Epidermal melanocyte (primary cell): ENCODE data around the gene LRMDA.

Experiments
- DNase-seq: peaks from one replicate; pipeline ENCODE4 v3.0.0; 2011; ENCODE audit warnings: low spot score; ENCODE audit not compliant: insufficient read length

The LRMDA gene

GRCh38 chr10:75978213-75978612, 546.8 kb downstream of the LRMDA start:
- DNase-seq, result no peak

DNA sequence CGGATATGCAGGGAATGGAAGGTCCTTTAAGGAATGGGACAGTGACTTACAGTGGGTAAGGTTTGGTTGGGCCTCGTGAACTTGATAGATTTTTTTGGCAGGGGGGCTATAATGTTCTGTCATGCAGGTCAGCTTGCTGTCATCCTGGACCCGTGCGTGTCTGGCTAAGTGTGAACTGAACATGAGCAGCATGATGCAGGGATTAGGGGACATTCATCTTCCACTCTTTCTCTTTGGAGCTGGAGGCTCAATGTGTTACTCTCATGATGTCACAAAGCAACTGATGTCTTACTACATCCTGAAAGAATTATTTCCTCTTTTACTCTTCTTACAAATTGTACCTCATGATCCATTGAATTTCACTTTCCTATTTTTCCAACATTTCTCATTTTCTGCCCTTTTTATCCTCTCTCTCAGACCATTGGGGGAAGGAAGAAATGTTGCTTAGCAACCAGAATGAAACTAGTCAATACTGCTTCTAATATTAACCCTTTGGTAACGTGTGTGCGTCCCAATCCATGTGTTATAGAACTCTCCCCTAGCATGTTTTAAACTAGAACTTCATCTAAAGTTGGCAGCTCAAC, 549.1 kb downstream of the LRMDA start:
- no peak for DNase-seq

DNA sequence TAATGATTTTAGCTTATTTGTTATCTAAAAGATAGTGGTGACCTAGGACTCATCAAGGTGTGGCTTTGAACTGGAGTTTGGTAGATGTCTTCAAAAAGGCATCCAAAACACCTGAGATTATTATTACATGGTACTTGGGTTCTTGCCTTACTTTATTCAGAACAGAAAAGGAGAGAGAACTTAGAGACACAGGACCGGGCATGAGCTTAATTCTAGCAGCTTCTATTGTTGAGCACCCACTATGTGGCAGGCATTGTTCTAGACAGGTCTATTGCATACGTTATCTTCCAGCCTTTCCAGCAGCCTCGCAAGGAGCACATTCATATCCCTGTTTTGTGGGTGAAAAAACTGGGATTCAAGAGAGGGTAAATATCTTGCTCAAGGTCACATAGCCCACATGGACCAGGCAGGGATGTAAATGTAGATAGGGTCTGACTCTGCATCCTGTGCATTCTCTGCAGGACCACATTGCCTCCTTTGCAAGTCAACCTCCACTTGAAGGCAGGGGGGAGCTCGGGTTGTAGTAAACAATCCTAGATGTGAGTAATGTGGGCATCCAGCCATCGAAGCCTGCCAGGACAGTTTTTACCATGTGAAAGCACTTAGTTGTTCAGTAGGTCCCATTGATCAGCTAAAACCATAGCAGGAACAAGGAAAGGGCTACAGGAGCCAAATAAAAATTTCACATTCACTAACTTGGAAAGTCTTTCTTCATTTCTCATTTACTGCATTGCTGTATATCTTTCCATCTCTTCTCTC, 551.4 kb downstream of the LRMDA start:
- peak; percentile 31 for DNase-seq

GRCh38 chr10:75984067-75984466, 552.6 kb downstream of the LRMDA start:
- DNase-seq, result no peak

- DNase-seq, result no peak
Observed at GRCh38 chr10:75987616-75988015, 556.2 kb downstream of the LRMDA start.

- DNase-seq, result no peak
Observed at GRCh38 chr10:75994357-75995040, 563.1 kb downstream of the LRMDA start.

- DNase-seq, result no peak
Observed at GRCh38 chr10:75995041-75995430, 563.6 kb downstream of the LRMDA start.

DNA sequence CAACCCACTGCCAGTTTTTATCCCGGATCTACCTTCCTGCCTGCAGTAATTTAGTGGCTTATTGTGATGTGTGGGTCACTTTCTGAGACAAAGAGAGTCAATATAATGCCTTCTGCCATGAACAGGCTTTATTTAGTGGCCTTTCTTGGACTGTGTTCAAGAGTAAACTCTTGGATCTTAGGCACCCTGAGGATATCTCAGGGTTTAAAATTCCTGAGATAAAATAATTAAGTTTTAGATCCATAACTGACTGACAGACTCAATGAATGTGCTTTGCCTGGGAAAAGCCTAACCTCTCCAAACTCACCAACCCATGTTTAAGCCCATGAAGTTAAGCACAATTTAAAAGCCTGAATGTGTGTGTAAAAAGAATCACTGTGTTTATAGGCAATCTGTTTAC, 564.3 kb downstream of the LRMDA start:
- no peak for DNase-seq

DNA sequence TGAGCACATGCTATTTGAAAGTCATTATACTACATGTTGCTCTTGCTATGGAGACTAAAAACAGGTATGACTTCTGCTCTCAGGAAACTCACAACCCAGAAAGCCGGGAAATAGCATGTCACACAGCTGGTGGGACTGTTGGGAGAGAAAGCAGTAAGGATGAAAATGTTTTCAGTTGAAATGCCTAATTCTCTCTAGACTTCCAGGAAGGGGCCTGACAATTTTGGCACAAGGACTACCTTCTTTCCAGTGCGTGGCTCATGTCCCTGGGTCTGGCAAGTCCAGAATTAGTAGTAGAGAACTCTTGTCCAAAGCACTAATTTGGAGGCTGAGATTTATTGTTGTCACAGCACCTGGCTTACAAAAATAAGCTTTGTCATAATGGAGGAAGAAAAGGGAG, 567.6 kb downstream of the LRMDA start:
- DNase-seq, result no peak

DNA sequence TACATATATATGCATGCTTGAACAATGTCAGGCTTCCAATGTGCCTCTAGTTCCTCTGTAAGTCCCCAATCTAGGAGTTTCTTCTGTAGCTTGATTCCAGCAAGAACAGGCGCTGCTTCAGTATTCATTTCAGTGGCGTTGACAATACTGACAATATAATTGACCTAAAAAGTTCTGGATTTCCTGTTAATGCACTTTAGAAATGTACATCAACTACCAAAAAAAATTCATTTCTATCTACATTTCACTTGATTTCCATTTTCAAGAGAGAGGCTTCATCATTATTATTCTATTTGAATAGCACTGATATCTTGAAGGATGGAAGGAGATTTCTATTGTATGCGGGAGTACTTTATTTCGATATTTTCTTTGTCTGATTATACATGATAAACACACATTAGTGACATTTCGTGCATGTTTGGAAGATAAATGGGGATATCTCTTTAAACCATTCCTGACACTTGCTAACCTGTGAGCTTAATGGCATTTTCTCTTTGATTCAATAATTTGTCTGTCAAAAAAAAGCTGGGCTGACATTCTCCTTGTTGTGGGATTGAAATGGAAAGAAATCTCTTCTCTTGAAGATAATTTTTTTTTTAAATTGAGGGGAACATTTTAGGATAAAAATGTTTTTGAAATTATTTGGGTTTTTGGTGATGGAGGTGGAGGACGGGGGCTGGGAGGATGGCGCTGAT, 568.2 kb downstream of the LRMDA start:
- DNase-seq, result no peak

GRCh38 chr10:76000550-76000949, 569.1 kb downstream of the LRMDA start:
- no peak for DNase-seq

DNA sequence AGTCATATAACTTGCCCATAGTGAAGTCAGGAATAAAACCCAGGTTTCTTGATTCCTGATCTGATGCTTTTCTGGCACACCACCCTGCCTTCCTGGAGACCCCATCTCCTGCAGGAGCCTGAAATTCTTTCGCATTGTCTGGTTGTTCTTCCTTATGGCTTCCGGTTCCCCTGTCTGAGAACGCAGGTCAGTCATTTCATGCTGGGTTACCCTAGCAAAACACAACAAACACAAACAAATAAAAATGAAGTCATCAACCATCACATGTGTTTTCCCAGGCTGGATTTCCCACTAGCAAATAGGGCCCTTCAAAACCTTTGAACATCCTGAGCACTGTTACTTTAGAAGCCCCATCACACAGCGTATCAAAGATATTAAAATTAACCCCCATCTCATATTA, 569.6 kb downstream of the LRMDA start:
- no peak for DNase-seq

DNA sequence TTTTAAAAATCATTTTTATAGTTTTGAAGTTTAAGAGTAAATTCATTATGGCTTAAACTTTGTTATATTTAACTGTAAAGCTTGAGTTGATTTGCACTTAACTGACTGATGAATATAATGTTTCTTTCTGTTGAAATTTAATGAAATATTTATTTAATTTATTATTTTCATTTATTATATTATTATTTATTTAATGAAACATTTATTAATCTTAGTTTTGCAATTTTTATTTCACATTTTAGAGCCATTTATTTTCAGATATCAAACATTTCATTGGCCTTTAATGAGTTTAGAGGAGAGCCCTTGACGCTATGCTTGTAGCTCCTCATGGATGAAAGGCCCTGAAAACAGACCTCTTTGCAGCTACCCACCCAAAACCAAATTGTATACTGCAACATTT, 570.0 kb downstream of the LRMDA start:
- no peak for DNase-seq

GRCh38 chr10:76002262-76002854, 570.9 kb downstream of the LRMDA start:
- no peak for DNase-seq

DNA sequence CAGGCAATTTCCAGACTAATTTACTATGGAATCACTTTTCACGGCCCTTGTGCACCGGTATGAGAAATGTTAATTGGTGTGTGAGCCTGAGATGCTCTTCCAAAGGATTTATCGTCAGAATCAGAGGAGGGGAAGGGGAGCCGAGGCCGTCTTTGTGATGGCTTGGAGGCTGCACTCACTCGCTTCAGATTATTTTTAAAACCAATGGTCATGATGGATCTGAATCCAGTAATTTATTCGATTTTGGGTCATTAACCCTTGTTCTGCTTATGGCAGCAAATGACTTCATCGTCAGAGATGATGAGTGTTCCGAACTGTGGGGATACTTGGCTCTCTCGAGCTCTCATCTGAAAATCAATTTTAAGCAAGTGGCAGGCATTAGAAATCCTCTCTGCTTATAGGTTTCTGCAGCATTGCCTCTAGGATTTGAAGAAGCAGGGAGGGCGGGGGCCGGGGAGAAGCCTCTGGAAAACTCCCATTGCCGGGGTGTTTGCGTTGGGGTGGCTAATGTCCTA, 576.3 kb downstream of the LRMDA start:
- no peak for DNase-seq

DNA sequence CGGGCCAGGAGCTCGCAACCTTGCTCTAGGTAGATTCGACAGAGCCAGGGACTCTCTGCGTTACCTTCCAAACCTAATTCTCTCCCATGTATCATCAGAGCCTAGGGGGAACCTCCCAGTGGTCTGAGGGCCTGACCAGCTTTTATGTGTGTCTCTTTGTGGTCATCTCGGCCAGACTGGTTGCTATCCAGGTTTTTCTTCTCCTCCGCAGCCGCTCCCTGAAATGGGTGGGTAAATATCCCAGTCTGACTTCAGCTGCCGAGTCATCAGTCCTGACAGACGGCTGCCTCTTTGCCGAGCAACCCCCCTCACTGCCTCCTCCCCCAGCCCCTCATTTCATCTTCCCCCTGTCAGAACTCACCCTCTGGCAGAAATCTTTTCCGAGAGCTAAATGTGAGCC, 578.1 kb downstream of the LRMDA start:
- DNase-seq, result no peak

- DNase-seq, result no peak
Observed at GRCh38 chr10:76010703-76011102, 579.3 kb downstream of the LRMDA start.

DNA sequence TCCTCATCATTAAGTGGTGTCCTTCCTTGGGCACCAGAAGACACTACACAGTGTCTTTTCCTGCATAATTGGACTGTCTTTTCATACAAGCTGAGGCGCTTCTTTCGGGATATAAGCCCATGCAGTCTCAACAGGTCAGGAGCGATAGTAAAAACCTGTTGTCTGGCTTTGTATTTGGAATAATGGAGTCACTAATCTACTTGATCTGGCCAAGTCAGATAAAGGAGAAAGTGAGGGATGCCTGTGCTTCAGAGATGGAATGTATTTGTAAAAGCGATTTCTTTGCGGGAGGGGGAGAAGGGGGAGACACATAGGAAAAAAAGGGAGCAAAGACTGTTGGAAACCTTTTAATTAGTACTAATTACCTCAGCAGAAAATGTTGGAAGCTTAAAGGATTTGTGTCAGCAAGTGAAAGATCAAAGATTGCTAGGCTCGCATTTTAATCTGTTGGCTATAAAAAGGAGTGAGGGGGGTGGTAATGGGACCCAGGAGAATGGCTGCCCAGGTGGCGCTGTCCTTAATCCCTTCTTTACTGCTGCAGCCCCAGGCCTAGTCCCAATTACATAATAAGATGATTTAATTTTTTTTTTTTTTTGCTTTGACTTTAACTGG, 581.4 kb downstream of the LRMDA start:
- no peak for DNase-seq

DNA sequence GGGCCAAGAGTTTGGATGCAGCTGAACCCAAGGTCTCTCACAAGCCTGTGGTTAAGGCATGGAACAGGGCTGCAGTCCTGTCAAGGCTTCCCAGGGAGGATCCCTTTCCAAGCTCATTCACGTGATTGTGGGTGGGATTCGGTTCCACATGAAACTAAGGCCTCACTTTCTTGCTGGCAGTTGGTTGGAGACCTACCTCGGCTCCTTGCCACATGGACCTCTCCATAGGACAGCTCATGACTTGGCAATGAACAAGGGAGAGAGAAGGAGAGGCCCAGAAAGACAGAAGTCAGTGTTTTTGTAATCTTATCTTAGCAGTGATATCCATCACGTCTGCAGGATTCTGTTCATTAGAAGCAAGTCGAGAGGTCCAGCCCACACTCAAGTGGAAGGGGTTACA, 583.8 kb downstream of the LRMDA start:
- DNase-seq, result no peak

- no peak for DNase-seq
Observed at GRCh38 chr10:76017026-76017732, 585.8 kb downstream of the LRMDA start.
